Measurements from ENCODE around the gene EGFL7.

EGFL7 gene

GRCh38 chr9:136662326-136662655, 425 bp upstream of the EGFL7 start:
- DNase-seq, result no peak

- DNase-seq, result no peak
Observed at GRCh38 chr9:136664000-136664915, 1.5 kb downstream of the EGFL7 start.

- peak; percentile 87 for DNase-seq
Observed at GRCh38 chr9:136665111-136665703, 2.5 kb downstream of the EGFL7 start.

- DNase-seq, result peak; percentile 69
Observed at GRCh38 chr9:136665704-136666371, 3.1 kb downstream of the EGFL7 start.

- no peak for DNase-seq
Observed at GRCh38 chr9:136666372-136667213, 3.9 kb downstream of the EGFL7 start.

GRCh38 chr9:136667214-136667939, 4.7 kb downstream of the EGFL7 start:
- DNase-seq, result no peak

GRCh38 chr9:136667940-136668760, 5.4 kb downstream of the EGFL7 start:
- DNase-seq, result no peak

GRCh38 chr9:136668983-136669790, 6.5 kb downstream of the EGFL7 start:
- DNase-seq, result no peak

GRCh38 chr9:136669791-136670464, 7.2 kb downstream of the EGFL7 start:
- DNase-seq, result no peak

GRCh38 chr9:136670576-136671253, 8.0 kb downstream of the EGFL7 start:
- no peak for DNase-seq

GRCh38 chr9:136671254-136671614, 8.5 kb downstream of the EGFL7 start:
- no peak for DNase-seq

- peak; percentile 71 for DNase-seq
Observed at GRCh38 chr9:136671646-136672430, 9.1 kb downstream of the EGFL7 start.

- no peak for DNase-seq
Observed at GRCh38 chr9:136672431-136673087, 9.8 kb downstream of the EGFL7 start.

- DNase-seq, result no peak
Observed at GRCh38 chr9:136673088-136673974, 10.6 kb downstream of the EGFL7 start.

GRCh38 chr9:136673975-136674785, 11.5 kb downstream of the EGFL7 start:
- DNase-seq, result no peak

- no peak for DNase-seq
Observed at GRCh38 chr9:136674786-136675349, 12.2 kb downstream of the EGFL7 start.
